ENCODE results near the gene CALB2.
"Not testable (repeated sequence)": the region's sequence is repeated elsewhere in the genome, so short reads cannot be mapped to it uniquely, and the experiment has no call there.

The CALB2 gene

GRCh38 chr16:71352466-71352865 lies 6.1 kb upstream of the CALB2 start:
- in situ Hi-C loops (cut with HindIII; ENCODE audit: low sequenced_read_pairs), result no loop called here

GRCh38 chr16:71352963-71353460 lies 5.5 kb upstream of the CALB2 start:
- in situ Hi-C loops (cut with HindIII; ENCODE audit: low sequenced_read_pairs), result no loop called here

- in situ Hi-C loops (cut with HindIII; ENCODE audit: low sequenced_read_pairs), result no loop called here
Measured at GRCh38 chr16:71353736-71354135, 4.8 kb upstream of the CALB2 start.

GRCh38 chr16:71354156-71354555 lies 4.4 kb upstream of the CALB2 start:
- in situ Hi-C loops (cut with HindIII; ENCODE audit: low sequenced_read_pairs), result no loop called here

- in situ Hi-C loops (cut with HindIII; ENCODE audit: low sequenced_read_pairs), result no loop called here
Measured at GRCh38 chr16:71356051-71356740, 2.3 kb upstream of the CALB2 start.

- in situ Hi-C loops (cut with HindIII; ENCODE audit: low sequenced_read_pairs), result not testable (repeated sequence)
Measured at GRCh38 chr16:71356936-71357335, 1.6 kb upstream of the CALB2 start.

GRCh38 chr16:71357681-71358080 lies 842 bp upstream of the CALB2 start:
- in situ Hi-C loops (cut with HindIII; ENCODE audit: low sequenced_read_pairs), result no loop called here

- in situ Hi-C loops (cut with HindIII; ENCODE audit: low sequenced_read_pairs), result no loop called here
Measured at GRCh38 chr16:71359431-71359830, 908 bp downstream of the CALB2 start.

GRCh38 chr16:71360378-71360777 lies 1.9 kb downstream of the CALB2 start:
- in situ Hi-C loops (cut with HindIII; ENCODE audit: low sequenced_read_pairs), result no loop called here

- in situ Hi-C loops (cut with HindIII; ENCODE audit: low sequenced_read_pairs), result no loop called here
Measured at GRCh38 chr16:71364133-71364681, 5.7 kb downstream of the CALB2 start.

- in situ Hi-C loops (cut with HindIII; ENCODE audit: low sequenced_read_pairs), result no loop called here
Measured at GRCh38 chr16:71365021-71365420, 6.5 kb downstream of the CALB2 start.

GRCh38 chr16:71367241-71367976 lies 8.9 kb downstream of the CALB2 start:
- in situ Hi-C loops (cut with HindIII; ENCODE audit: low sequenced_read_pairs), result no loop called here

GRCh38 chr16:71368958-71369357 lies 10.4 kb downstream of the CALB2 start:
- in situ Hi-C loops (cut with HindIII; ENCODE audit: low sequenced_read_pairs), result no loop called here

- in situ Hi-C loops (cut with HindIII; ENCODE audit: low sequenced_read_pairs), result no loop called here
Measured at GRCh38 chr16:71369494-71369893, 11.0 kb downstream of the CALB2 start.

- in situ Hi-C loops (cut with HindIII; ENCODE audit: low sequenced_read_pairs), result loop anchor here (5.0 kb wide), 1 partner anchor 69 kb away; no protein-coding TSS in a partner anchor
Measured at GRCh38 chr16:71371237-71371636, 12.7 kb downstream of the CALB2 start.

GRCh38 chr16:71373073-71373472 lies 14.6 kb downstream of the CALB2 start:
- in situ Hi-C loops (cut with HindIII; ENCODE audit: low sequenced_read_pairs), result loop anchor here (5.0 kb wide), 1 partner anchor 71 kb away; no protein-coding TSS in a partner anchor

GRCh38 chr16:71376465-71377157 lies 18.1 kb downstream of the CALB2 start:
- in situ Hi-C loops (cut with HindIII; ENCODE audit: low sequenced_read_pairs), result no loop called here

GRCh38 chr16:71379711-71380110 lies 21.2 kb downstream of the CALB2 start:
- in situ Hi-C loops (cut with HindIII; ENCODE audit: low sequenced_read_pairs), result no loop called here

GRCh38 chr16:71380831-71381230 lies 22.3 kb downstream of the CALB2 start:
- in situ Hi-C loops (cut with HindIII; ENCODE audit: low sequenced_read_pairs), result no loop called here

GRCh38 chr16:71383054-71383773 lies 24.7 kb downstream of the CALB2 start:
- in situ Hi-C loops (cut with HindIII; ENCODE audit: low sequenced_read_pairs), result no loop called here
